ENCODE data around the gene UBTD2. TPM values are rescaled to one million over a fixed set of nuclear protein-coding genes. Genes with fewer than 3 reads are reported as not detected.

UBTD2 gene
- total RNA-seq, 3 donors from 2014 or later (not counting 1 experiment from before 2014, with no cell fraction given), result 1.7 to 3.3 (median 2.6) TPM

- TF ChIP-seq CTCF (IDR thresholded peaks at IDR 0.05), result no peak
- Mint-ChIP-seq H3K36me3 (no peaks in the 10 kb centered on the region), H3K27me3 (ENCODE audit: low read depth in 2 of 2) (no peaks in the 10 kb centered on the region), H3K4me3 (no peak overlapping the region), H3K27ac (no peak overlapping the region), H3K4me1 (peaks cover 0 to 5% of the 10 kb centered on the region in 2 donors), H3K9me3 (no peaks in the 10 kb centered on the region)
- Histone ChIP-seq H3K9me3 (ENCODE audit: control insufficient read depth, insufficient read depth, low read length) (no peaks in the 10 kb centered on the region), H3K27ac (ENCODE audit: low read length) (no peak overlapping the region), H3K4me1 (ENCODE audit: control insufficient read depth, insufficient read depth, low read length) (no peaks in the 10 kb centered on the region), H3K36me3 (ENCODE audit: control insufficient read depth, insufficient read depth, low read length) (no peaks in the 10 kb centered on the region), H3K4me3 (ENCODE audit: low read length) (no peak overlapping the region), H3K27me3 (ENCODE audit: control insufficient read depth, insufficient read depth, low read length) (no peaks in the 10 kb centered on the region)
- intact Hi-C loops (cut with micrococcal nuclease), result no loop called here
- 85% methylated on average over 9 of the region's 10 CpGs for WGBS (ENCODE audit: insufficient coverage)
- DNase-seq (no peak), ATAC-seq (no peak)
Observed at GRCh38 chr5:172266071-172266675, 17.4 kb downstream of the UBTD2 start.

- peaks cover 0 to 5% of the 10 kb centered on the region in 2 donors for H3K4me1 Mint-ChIP-seq
- Histone ChIP-seq H3K36me3 (ENCODE audit: control insufficient read depth, insufficient read depth, low read length) (no peaks in the 10 kb centered on the region), H3K9me3 (ENCODE audit: control insufficient read depth, insufficient read depth, low read length) (no peaks in the 10 kb centered on the region), H3K4me1 (ENCODE audit: control insufficient read depth, insufficient read depth, low read length) (no peaks in the 10 kb centered on the region), H3K4me3 (ENCODE audit: low read length) (no peak overlapping the region), H3K27ac (ENCODE audit: low read length) (no peak overlapping the region), H3K27me3 (ENCODE audit: control insufficient read depth, insufficient read depth, low read length) (no peaks in the 10 kb centered on the region)
- DNase-seq, result no peak
- H3K36me3 Mint-ChIP-seq, result no peaks in the 10 kb centered on the region
- ATAC-seq, result no peak
- no peaks in the 10 kb centered on the region for H3K27me3 Mint-ChIP-seq (ENCODE audit: low read depth in 2 of 2)
- H3K27ac Mint-ChIP-seq, result no peak overlapping the region
- TF ChIP-seq CTCF (IDR thresholded peaks at IDR 0.05), result no peak
- intact Hi-C loops (cut with micrococcal nuclease), result no loop called here
- no peak overlapping the region for H3K4me3 Mint-ChIP-seq
- H3K9me3 Mint-ChIP-seq, result no peaks in the 10 kb centered on the region
- WGBS (ENCODE audit: insufficient coverage), result 92% methylated on average over 4 of the region's 4 CpGs
Observed at GRCh38 chr5:172264815-172265395, 18.7 kb downstream of the UBTD2 start.

GRCh38 chr5:172255444-172255843 lies 28.1 kb downstream of the UBTD2 start:
- WGBS (ENCODE audit: insufficient coverage), result 99% methylated on average over 23 of the region's 23 CpGs
- ATAC-seq, result no peak
- H3K9me3 Mint-ChIP-seq, result peaks cover 2% of the 10 kb centered on the region in 2 donors
- no peak overlapping the region for H3K4me3 Mint-ChIP-seq
- H3K27ac Mint-ChIP-seq, result no peak overlapping the region
- H3K4me1 Mint-ChIP-seq, result no peaks in the 10 kb centered on the region
- Histone ChIP-seq H3K4me1 (ENCODE audit: control insufficient read depth, insufficient read depth, low read length) (no peaks in the 10 kb centered on the region), H3K36me3 (ENCODE audit: control insufficient read depth, insufficient read depth, low read length) (no peaks in the 10 kb centered on the region), H3K9me3 (ENCODE audit: control insufficient read depth, insufficient read depth, low read length) (peaks cover 10% of the 10 kb centered on the region), H3K27ac (ENCODE audit: low read length) (no peak overlapping the region), H3K4me3 (ENCODE audit: low read length) (no peak overlapping the region), H3K27me3 (ENCODE audit: control insufficient read depth, insufficient read depth, low read length) (no peaks in the 10 kb centered on the region)
- intact Hi-C loops (cut with micrococcal nuclease), result no loop called here
- no peak for DNase-seq
- H3K27me3 Mint-ChIP-seq (ENCODE audit: low read depth in 2 of 2), result no peaks in the 10 kb centered on the region
- H3K36me3 Mint-ChIP-seq, result peaks cover 9% of the 10 kb centered on the region
- no peak for TF ChIP-seq CTCF (IDR thresholded peaks at IDR 0.05)

GRCh38 chr5:172252501-172252900 lies 31.1 kb downstream of the UBTD2 start:
- no peak for ATAC-seq
- Mint-ChIP-seq H3K9me3 (peaks cover 2% of the 10 kb centered on the region in 2 donors), H3K36me3 (peaks cover 9% of the 10 kb centered on the region)

More at GRCh38 chr5:172252501-172252900, 31.1 kb downstream of the UBTD2 start:
- no peak for TF ChIP-seq CTCF (IDR thresholded peaks at IDR 0.05)
- H3K27me3 Mint-ChIP-seq (ENCODE audit: low read depth in 2 of 2), result no peaks in the 10 kb centered on the region
- Histone ChIP-seq H3K4me1 (ENCODE audit: control insufficient read depth, insufficient read depth, low read length) (no peaks in the 10 kb centered on the region), H3K4me3 (ENCODE audit: low read length) (no peak overlapping the region), H3K27me3 (ENCODE audit: control insufficient read depth, insufficient read depth, low read length) (no peaks in the 10 kb centered on the region), H3K27ac (ENCODE audit: low read length) (no peak overlapping the region), H3K9me3 (ENCODE audit: control insufficient read depth, insufficient read depth, low read length) (peaks cover 10% of the 10 kb centered on the region), H3K36me3 (ENCODE audit: control insufficient read depth, insufficient read depth, low read length) (no peaks in the 10 kb centered on the region)
- WGBS (ENCODE audit: insufficient coverage), result 80% methylated on average over 1 of the region's 2 CpGs
- no peak overlapping the region for H3K4me3 Mint-ChIP-seq
- no peak for DNase-seq
- H3K4me1 Mint-ChIP-seq, result no peaks in the 10 kb centered on the region
- no peak overlapping the region for H3K27ac Mint-ChIP-seq
- intact Hi-C loops (cut with micrococcal nuclease), result no loop called here

All from natural killer cell (primary cell).